Pancreas (tissue), 10 donors: ENCODE data around the gene PAGE2. TPM values are rescaled to one million over a fixed set of nuclear protein-coding genes. Genes with fewer than 3 reads are reported as not detected.
"Not testable (repeated sequence)": the region's sequence is repeated elsewhere in the genome, so short reads cannot be mapped to it uniquely, and the experiment has no call there.

Experiments
- ATAC-seq, 4 donors: fragments of 200-7000 bp; cut with Tn5 transposase; one replicate each; pipeline versions ENCODE4 v1.8.0 to v1.9.1; 2020; ENCODE audit warnings: mild to moderate bottlenecking in 4 of 4, moderate library complexity in 4 of 4
- DNase-seq, 6 donors: peaks; one replicate each; pipeline ENCODE4 v3.0.0-alpha.2; 2020
- FAIRE-seq: peaks from 2 replicates; lab custom pipeline; 2012; peaks lifted over from hg19 to GRCh38; lab: Jason Lieb, UNC
- H3K27ac ChIP-seq, 4 donors: fragments of 200-600 bp; sonication (generic); 1 replicate in 3 of 4; 2 replicates in 1 of 4; pipeline versions ENCODE4 v1.5.0 to v1.8.0; 2020
- H3K27me3 ChIP-seq, 4 donors: fragments of 200-600 bp; one replicate each; pipeline ENCODE4 v1.8.0; 2021
- H3K36me3 ChIP-seq, 3 donors: fragments of 200-600 bp; sonication (generic) in 1 of 3; one replicate each; pipeline versions ENCODE4 v1.5.0 to v1.8.0; 2020 to 2021
- H3K4me1 ChIP-seq, 3 donors: fragments of 200-600 bp; one replicate each; pipeline ENCODE4 v1.8.0; 2021
- H3K4me3 ChIP-seq, 4 donors: fragments of 200-600 bp; sonication (generic) in 2 of 4; one replicate each; pipeline versions ENCODE4 v1.5.0 to v1.8.0; 2020 to 2021
- H3K9me3 ChIP-seq, 4 donors: fragments of 200-600 bp; one replicate each; pipeline ENCODE4 v1.8.0; 2021
- CTCF ChIP-seq, 4 donors: fragments of 200-600 bp; sonication (generic) in 3 of 4; IDR thresholded peaks; one replicate each; pipeline versions ENCODE4 v1.5.0 to v1.8.0; 2021; ENCODE audit warnings: antibody characterized with exemption in 4 of 4
- whole genome bisulfite sequencing, 2 donors: extraction: QIAGEN DNeasy Blood & Tissue Kit; methylation state at CpG; one replicate each; pipeline ENCODE4 v1.1.7; 2013; 5-methylcytosine and 5-hydroxymethylcytosine counted together
- intact Hi-C, 3 donors: fragments of 100-400 bp; cut with DNase I; formaldehyde crosslinking; loops; one replicate each; pipeline versions ENCODE4 v1.11.1 to v1.14.2; 2022
- polyA plus RNA-seq, 2 donors: library from polyadenylated mRNA; stranded (reverse); fragments of 200-250 nt; gene quantifications; one replicate each; pipeline ENCODE4 v1.2.3, GENCODE V29; 2013
- total RNA-seq, 6 donors: library from RNA; stranded (reverse); fragmentation: NEBNext Ultra II Directional in 4 of 6; extraction: Animal tissue kit (Norgen Biotek cat#: 25700) in 4 of 6; gene quantifications; one replicate each; pipeline versions ENCODE4 v1.2.1 to v1.2.4, GENCODE V29; 2021 to 2023
- donor health status: healthy with polysubstance abuse.
- donor health status: DM: no; HTN: no; CAD: no; lungs with moderate emphysema.
- donor health status: DM: no; HTN: no; CAD: no.
- donor health status: control.
- donor health status: control.
- donor health status: Bipolar disorder and iron deficiency.
- donor health status: DM: yes; HTN: yes; CAD: no.
- donor health status: DM: no; HTN: no; CAD: no.
- donor health status: DM: no; HTN: no; CAD: no.
- donor health status: DM: yes; HTN: yes; CAD: no.

PAGE2 gene
- total and polyA plus RNA-seq, 8 donors = 0.28 TPM; not detected in 7

GRCh38 chrX:55132416-55132815 lies 43.6 kb downstream of the PAGE2 start:
- Histone ChIP-seq H3K4me1 (no peaks in the 10 kb centered on the region), H3K27ac (no peak overlapping the region), H3K36me3 (no peaks in the 10 kb centered on the region), H3K27me3 (peaks cover 0 to 12% (median 0%) of the 10 kb centered on the region in 4 donors), H3K9me3 (no peaks in the 10 kb centered on the region), H3K4me3 (no peak overlapping the region)
- intact Hi-C loops = no loop called here
- no peak for TF ChIP-seq CTCF (IDR thresholded peaks at IDR 0.05)
- ATAC-seq = no peak
- FAIRE-seq = no peak
- no peak for DNase-seq

- ATAC-seq = peak in 3 of 4 donors; percentile 81 to 85 (median 85)
- H3K27me3 ChIP-seq = no peaks in the 10 kb centered on the region
- no peak overlapping the region for H3K27ac ChIP-seq
- H3K4me3 ChIP-seq = no peak overlapping the region
- intact Hi-C loops = no loop called here
- H3K4me1 ChIP-seq = no peaks in the 10 kb centered on the region
- H3K9me3 ChIP-seq = no peaks in the 10 kb centered on the region
- H3K36me3 ChIP-seq = no peaks in the 10 kb centered on the region
- peak in 2 of 4 donors; percentile 26 to 27 for TF ChIP-seq CTCF (IDR thresholded peaks at IDR 0.05)
- WGBS, 2 donors = 0% methylated on average over 1 of the region's 1 CpG
- FAIRE-seq = peak; percentile 29
- DNase-seq = peak in 3 of 6 donors; percentile 6 to 48 (median 16)
Measured at GRCh38 chrX:55135171-55135570, 46.4 kb downstream of the PAGE2 start.

- ATAC-seq = peak in 2 of 4 donors; percentile 38 to 48
- DNase-seq, H3K9me3 ChIP-seq, intact Hi-C loops, H3K4me3 ChIP-seq, H3K27me3 ChIP-seq, H3K36me3 ChIP-seq, H3K27ac ChIP-seq, FAIRE-seq, H3K4me1 ChIP-seq: not testable (repeated sequence)
- WGBS, 2 donors = 57 to 86% methylated on average over 1 of the region's 1 CpG
Measured at GRCh38 chrX:55140800-55141199, 52.0 kb downstream of the PAGE2 start.

Other genes with a start within 250 kb of the PAGE2 start
- 10 to 100 TPM in 2 of 6 donors, 1 to 10 TPM in 4; 6.0 to 15.0 (median 9.2) TPM for gene TRO, start 168.2 kb upstream of the PAGE2 start, total RNA-seq
- gene TRO, start 168.2 kb upstream of the PAGE2 start, polyA plus RNA-seq = 100 to 1,000 TPM in 1 of 2 donors, 10 to 100 TPM in 1; 39.3 to 107 TPM
- 1 to 10 TPM in 2 of 6 donors, under 1 TPM in 4; 0.22 to 1.2 (median 0.81) TPM for gene PFKFB1, start 94.8 kb upstream of the PAGE2 start, total RNA-seq
- gene PFKFB1, start 94.8 kb upstream of the PAGE2 start, polyA plus RNA-seq = 1 to 10 TPM; 1.4 to 3.7 TPM
- gene APEX2, start 88.7 kb upstream of the PAGE2 start, total RNA-seq = 1 to 10 TPM; 3.5 to 8.6 (median 5.8) TPM
- gene APEX2, start 88.7 kb upstream of the PAGE2 start, polyA plus RNA-seq = 1 to 10 TPM; 4.5 to 8.0 TPM
- gene ALAS2, start 58.0 kb upstream of the PAGE2 start, total RNA-seq = under 1 TPM; 0.14 to 0.97 (median 0.30) TPM
- gene ALAS2, start 58.0 kb upstream of the PAGE2 start, polyA plus RNA-seq = under 1 TPM; 0.15 to 0.70 TPM
- not detected for gene PAGE2B, start 14.0 kb upstream of the PAGE2 start, total RNA-seq
- gene PAGE2B, start 14.0 kb upstream of the PAGE2 start, polyA plus RNA-seq = under 1 TPM in 1 of 2 donors, not detected in 1; 0.54 TPM
- not detected for gene PAGE5, start 131.3 kb downstream of the PAGE2 start, total RNA-seq
- not detected for gene PAGE5, start 131.3 kb downstream of the PAGE2 start, polyA plus RNA-seq
- not detected for gene PAGE3, start 175.9 kb downstream of the PAGE2 start, total RNA-seq
- not detected for gene PAGE3, start 175.9 kb downstream of the PAGE2 start, polyA plus RNA-seq